GM19351 (cell line): Measurements from ENCODE around the gene PXT1.
A peak's percentile ranks its signal among the peaks of the same experiment; 100 is the strongest.
"Not testable (repeated sequence)": the region's sequence is repeated elsewhere in the genome, so short reads cannot be mapped to it uniquely, and the experiment has no call there.

Source experiments
- ATAC-seq: cut with Tn5 transposase; IDR thresholded peaks from one replicate; pipeline ENCODE4 v1.9.1; 2021; ENCODE audit warnings: mild to moderate bottlenecking, moderate library complexity; ENCODE audit not compliant: unreplicated experiment

PXT1 gene

DNA sequence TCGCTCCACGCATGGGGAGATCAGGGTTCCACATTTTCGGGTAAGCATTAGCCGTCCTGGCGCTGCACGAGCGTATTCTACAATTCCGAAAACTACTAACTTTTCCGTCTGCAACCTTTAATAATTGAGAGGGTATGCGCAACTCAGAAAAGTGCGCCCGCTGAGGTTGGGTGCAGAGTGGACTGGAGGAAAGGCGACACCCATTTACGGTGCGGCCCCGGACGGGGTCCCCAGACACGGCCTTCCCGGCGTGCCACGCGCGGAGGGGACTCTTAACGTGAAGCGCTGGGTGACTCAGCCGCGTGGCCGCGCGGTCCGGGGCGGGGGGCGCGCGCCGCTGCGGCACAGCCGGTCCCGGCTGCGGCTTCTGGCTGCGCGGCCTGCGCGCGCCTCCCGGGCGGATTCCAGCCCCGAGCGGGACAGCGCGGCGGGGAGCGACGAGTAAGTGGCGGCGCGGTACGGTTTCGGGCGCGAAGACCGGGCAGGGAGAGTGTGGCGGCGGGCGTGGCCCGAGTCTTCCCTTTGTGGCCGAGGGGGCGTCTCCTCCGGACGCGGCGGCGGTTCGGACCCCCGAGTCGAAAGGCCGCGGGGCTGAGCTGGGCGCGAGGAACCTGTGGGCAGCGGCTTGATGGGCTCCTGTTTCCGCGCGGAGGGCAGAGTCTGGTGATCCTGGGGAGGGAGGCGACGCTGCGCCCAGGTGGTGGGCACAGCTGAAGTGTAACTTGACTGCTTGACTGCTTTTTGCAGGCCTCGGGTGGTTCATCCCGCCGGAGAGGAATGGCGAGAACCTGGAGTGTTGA lies at the start of gene PXT1, which contains the start of gene KCTD20:
Gene PXT1, minus strand, starts transcription at position 184 of the 800 bp plus-strand sequence. CDS start 16,772 bp downstream, outside the sequence.
Gene KCTD20, plus strand, starts transcription at position 330 of the 800 bp plus-strand sequence. CDS start 27,098 bp downstream, outside the sequence.
- ATAC-seq = peak; percentile 73

GRCh38 chr6:36492092-36492491 lies 49.4 kb upstream of the PXT1 start:
- no peak for ATAC-seq

DNA sequence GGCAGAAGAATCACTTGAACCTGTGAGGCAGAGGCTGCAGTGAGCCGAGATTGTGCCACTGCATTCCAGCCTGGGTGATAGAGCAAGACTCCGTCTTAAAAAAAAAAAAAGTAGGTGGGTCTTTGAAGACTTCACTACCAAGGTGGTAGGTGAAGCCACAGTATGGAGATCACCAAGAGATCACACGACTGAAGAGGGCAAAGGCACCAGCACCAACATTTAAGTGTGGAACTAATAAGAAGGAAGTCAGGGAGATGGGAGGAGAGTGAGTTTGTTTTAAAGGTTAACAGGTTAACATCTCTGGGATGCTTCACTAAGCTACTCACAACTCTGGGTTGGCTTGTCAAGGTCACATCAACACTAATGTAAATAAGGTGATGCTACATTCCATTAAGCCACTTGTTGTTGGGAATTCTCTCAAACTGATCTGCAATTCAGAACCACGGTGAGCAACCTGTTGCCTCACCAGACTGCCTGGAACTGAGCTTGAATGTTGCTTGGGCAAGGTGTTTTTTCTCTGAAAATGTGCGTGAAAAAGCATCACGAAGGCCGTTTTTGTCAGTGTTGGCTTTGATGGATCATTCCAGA lies 48.8 kb upstream of the PXT1 start:
- no peak for ATAC-seq

GRCh38 chr6:36489426-36489825 lies 46.8 kb upstream of the PXT1 start:
- no peak for ATAC-seq

DNA sequence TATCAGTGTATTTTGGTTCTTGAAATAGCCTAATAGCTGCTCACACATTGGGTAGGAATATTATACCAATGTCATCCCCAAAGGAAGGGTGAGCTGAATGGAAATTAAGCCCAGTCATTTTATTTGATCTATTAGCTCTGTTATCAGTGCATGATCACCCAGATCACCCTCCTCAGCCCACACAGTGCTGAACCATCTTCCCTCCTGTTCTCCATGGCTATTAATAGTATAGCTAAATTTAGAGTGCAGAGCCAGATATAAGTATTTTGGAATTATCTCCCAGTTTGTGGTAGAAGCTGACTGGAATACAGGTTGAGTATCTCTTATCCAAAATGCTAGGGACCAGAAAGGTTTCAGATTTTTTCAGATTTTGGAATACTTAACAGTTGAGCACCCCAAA lies 45.6 kb upstream of the PXT1 start:
- ATAC-seq = no peak

- ATAC-seq = no peak
Measured at GRCh38 chr6:36487698-36488097, 45.0 kb upstream of the PXT1 start.

GRCh38 chr6:36484736-36485135 lies 42.1 kb upstream of the PXT1 start:
- ATAC-seq = no peak

DNA sequence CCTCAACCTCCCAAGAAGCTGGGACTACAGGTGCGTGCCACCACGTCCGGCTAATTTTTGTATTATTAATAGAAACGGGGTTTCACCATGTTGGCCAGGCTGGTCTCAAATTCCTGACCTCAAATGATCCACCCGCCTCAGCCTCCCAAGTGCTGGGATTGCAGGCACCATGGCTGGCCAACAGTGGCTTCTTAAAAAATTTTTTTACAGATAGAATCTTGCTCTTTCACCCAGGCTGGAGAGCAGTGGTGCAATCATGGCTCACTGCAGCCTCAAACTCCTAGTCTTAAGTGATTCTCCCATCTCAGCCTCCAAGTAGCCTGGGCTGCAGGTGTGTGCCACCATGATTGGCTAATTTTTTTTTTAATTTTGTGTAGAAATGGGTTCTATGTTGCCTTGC lies 40.7 kb upstream of the PXT1 start:
- ATAC-seq = not testable (repeated sequence)

DNA sequence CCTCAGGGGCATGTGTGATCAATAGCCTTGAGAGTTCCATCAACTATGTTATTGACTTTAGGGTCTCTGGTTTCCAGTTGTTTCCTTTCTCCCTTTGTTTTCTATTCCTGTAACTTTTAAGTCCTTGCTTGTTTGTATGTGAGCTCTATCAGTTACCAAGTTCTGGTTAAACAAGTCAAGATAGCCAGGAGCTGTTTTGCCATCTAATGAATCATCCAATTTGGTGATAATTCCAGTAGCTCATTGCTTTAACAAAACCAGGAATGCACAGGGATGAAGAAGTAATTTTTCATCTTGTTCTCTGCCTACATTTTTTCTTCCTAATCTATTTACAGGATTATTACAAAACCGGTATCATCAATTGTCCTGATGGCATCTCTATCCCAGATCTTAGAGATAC lies 36.6 kb upstream of the PXT1 start:
- ATAC-seq = no peak

- no peak for ATAC-seq
Measured at GRCh38 chr6:36478051-36478526, 35.4 kb upstream of the PXT1 start.

DNA sequence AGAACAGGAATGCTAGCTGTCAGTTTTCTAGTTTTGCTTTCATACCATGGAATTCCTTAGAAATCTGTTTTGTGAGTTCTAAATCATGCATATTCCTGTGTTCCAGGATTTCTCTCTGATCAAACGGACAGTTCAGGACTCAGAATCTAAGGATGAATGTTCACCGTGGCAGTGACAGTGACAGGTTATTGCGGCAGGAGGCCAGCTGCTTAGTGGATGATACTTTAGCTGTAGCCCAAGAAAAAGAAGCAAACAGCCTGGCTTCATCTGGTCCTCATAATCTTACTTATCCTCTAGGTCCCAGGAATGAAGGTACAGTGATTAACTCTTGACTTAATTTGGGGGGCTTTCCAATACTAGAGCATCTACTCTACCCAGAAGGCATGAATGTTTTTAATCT lies 27.3 kb upstream of the PXT1 start:
- ATAC-seq = no peak

GRCh38 chr6:36469148-36469661 lies 26.6 kb upstream of the PXT1 start:
- no peak for ATAC-seq

- ATAC-seq = no peak
Measured at GRCh38 chr6:36467625-36468024, 25.0 kb upstream of the PXT1 start.

GRCh38 chr6:36464233-36464632 lies 21.6 kb upstream of the PXT1 start:
- ATAC-seq = no peak

- ATAC-seq = no peak
Measured at GRCh38 chr6:36463676-36464075, 21.0 kb upstream of the PXT1 start.

GRCh38 chr6:36461646-36462045 lies 19.0 kb upstream of the PXT1 start:
- no peak for ATAC-seq

DNA sequence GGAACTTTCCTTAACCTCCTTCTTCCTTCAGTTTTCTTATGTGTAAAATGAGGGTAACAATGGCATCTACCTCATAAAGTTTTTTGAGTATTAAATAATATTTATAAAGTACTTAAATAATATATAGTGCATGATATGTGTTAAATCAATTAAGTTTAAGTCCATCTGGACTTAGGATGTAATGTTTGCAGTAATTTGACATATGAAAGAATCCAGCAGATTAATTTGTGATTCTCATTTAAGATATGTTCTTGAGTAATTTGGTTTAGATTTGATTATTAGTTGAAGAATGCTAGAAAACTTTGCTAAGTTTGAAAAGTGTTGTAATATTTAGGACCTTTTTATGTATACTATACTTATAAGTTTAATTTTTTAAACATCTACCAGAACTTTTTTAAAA lies 18.3 kb upstream of the PXT1 start:
- no peak for ATAC-seq

DNA sequence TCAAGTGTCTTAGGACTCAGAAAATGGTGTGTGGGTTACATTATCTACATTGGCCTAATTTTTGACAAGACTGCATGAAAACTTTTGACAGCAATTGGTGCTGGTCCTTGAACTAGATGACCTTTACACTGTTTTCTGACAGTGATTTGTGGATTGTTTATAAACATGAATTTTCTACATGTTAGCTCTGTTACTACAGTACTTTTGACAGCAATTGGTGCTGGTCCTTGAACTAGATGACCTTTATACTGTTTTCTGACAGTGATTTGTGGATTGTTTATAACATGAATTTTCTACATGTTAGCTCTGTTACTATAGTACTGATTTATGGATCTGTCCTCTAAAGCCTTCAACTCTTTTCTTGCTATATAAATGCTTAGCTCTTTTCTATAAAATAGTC lies 16.8 kb upstream of the PXT1 start:
- no peak for ATAC-seq

DNA sequence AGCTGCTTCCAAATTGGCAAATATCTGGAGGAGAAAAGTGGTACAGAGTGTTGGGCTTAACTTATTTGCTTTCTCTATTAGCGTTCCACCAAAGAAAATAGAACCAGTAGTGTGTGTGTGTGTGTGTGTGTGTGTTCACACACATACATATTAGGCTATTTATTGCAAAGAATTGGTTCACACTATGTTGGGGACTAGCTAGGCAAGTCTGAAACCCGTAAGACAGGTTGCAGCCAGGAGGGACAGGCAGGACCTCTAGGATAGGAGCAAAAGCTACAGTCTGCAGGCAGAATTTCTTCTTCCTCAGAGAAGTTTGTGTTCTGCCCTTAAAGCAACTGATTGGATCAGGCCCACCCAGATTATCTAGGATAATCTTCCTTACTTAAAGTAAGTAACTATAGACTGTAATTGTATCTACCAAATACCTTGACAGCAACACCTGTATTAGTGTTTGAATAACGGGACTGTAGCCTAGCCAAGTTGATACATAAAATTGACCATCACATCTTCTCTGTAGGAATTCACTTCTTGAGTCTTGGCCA lies 12.9 kb upstream of the PXT1 start:
- ATAC-seq = no peak

- not testable (repeated sequence) for ATAC-seq
Measured at GRCh38 chr6:36452897-36453296, 10.2 kb upstream of the PXT1 start.

DNA sequence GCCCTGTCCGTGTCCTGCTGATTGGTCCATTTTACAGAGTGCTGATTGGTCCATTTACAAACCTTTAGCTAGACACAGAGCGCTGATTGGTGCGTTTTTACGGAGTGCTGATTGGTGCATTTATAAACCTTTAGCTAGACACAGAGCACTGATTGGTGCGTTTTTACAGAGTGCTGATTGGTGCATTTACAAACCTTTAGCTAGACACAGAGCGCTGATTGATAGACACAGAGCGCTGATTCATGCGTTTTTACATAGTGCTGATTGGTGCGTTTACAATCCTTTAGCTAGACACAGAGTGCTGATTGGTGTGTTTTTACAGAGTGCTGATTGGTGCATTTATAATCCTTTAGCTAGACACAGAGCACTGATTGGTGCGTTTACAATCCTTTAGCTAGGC lies 6.5 kb upstream of the PXT1 start:
- not testable (repeated sequence) for ATAC-seq

GRCh38 chr6:36445621-36446020 lies 3.0 kb upstream of the PXT1 start:
- no peak for ATAC-seq
